Tibial nerve (tissue), 4 donors: Measurements from ENCODE around the gene PEX11G. TPM values are rescaled to one million over a fixed set of nuclear protein-coding genes. Genes with fewer than 3 reads are reported as not detected.

ENCODE experiments used
- DNase-seq, 2 donors: peaks; one replicate each; pipeline ENCODE4 v3.0.0-alpha.2; 2019; ENCODE audit warnings: low spot score in 2 of 2
- H3K27ac ChIP-seq, 4 donors: fragments of 200-600 bp; sonication (generic) in 3 of 4; one replicate each; pipeline ENCODE4 v1.5.1; 2017 to 2019; ENCODE audit warnings: mild to moderate bottlenecking in 1 of 4
- H3K27me3 ChIP-seq, 2 donors: fragments of 200-600 bp; sonication (generic) in 1 of 2; one replicate each; pipeline versions ENCODE4 v1.5.1 to v1.6.0; 2017 to 2019
- H3K36me3 ChIP-seq, 3 donors: fragments of 200-600 bp; sonication (generic); one replicate each; pipeline ENCODE4 v1.5.1; 2018 to 2019
- H3K4me1 ChIP-seq, 4 donors: fragments of 200-600 bp; sonication (generic) in 3 of 4; one replicate each; pipeline ENCODE4 v1.5.1; 2017 to 2019
- H3K4me3 ChIP-seq, 4 donors: fragments of 200-600 bp; sonication (generic) in 3 of 4; one replicate each; pipeline ENCODE4 v1.5.1; 2017 to 2019; ENCODE audit warnings: mild to moderate bottlenecking in 1 of 4, moderate library complexity in 1 of 4
- H3K9me3 ChIP-seq, 4 donors: fragments of 200-600 bp; sonication (generic) in 3 of 4; one replicate each; pipeline ENCODE4 v1.5.1; 2017 to 2019
- EP300 ChIP-seq, 2 donors: sonication (generic); formaldehyde crosslinking; IDR thresholded peaks; one replicate each; pipeline ENCODE4 v1.6.1; 2017; ENCODE audit warnings: antibody characterized with exemption in 2 of 2, mild to moderate bottlenecking in 1 of 2
- POLR2A ChIP-seq, 2 donors: fragments of 450-650 bp; IDR thresholded peaks; one replicate each; pipeline ENCODE4 v1.6.1; 2017; ENCODE audit warnings: antibody characterized with exemption in 2 of 2, mild to moderate bottlenecking in 2 of 2, moderate library complexity in 2 of 2
- WGBS, 2 donors: methylation state at CpG; one replicate each; pipeline ENCODE4 v1.1.5; 2018; 5-methylcytosine and 5-hydroxymethylcytosine counted together
- total RNA-seq, 4 donors: library from RNA; depleted of rRNA; stranded (reverse); fragments of >200 nt; gene quantifications; one replicate each; pipeline ENCODE4 v1.1.0, GENCODE V29; 2016
- TF ChIP-seq, protein P1 (sequence below), 5 experiments: fragments of 200-600 bp in 3 of 5; fragments of 450-650 bp in 2 of 5; sonication (generic) in 3 of 5; IDR thresholded peaks; one replicate each; pipeline ENCODE4 v1.5.1; 2016 to 2019; ENCODE audit warnings: antibody characterized with exemption in 5 of 5, mild to moderate bottlenecking in 3 of 5, moderate library complexity in 2 of 5

The PEX11G gene
- 1 to 10 TPM; 4.4 to 9.2 (median 7.8) TPM for total RNA-seq

DNA sequence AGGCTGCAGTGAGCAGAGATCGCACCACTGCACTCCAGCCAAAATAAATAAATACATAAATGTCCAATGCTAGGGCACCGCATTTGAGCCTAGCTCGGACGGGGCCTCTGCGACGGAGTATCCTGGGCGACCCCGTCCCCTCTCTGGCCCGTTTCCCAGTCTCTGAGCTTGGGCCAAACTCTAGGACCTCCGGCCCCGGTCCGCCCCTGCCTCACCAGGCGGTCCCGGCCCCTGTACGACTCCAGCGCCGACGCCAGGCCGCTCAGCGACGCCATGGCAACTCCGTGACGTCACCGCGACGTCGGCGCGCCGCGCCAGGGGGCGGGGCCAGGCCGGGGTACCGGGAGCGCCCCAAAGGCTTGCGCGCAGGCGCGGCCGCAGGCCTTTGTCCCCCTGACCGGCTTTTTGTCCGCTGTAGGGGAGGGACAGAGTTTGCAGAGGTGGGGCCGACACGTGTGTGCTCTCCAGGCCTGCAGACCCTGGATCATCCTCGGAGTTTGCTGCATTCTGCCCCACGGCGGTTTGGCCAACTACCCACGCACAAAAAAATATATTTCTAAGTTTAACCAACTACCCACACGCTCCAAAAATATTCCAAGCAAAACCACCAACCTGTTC is at the start of gene PEX11G:
PEX11G (minus strand) TSS at position 300 of the 618 bp plus-strand sequence; CDS start at position 275, 25 bp downstream.
- WGBS, 2 donors = 1% methylated on average over 20 to 47 of the region's 49 CpGs
- TF ChIP-seq, protein P1, sequence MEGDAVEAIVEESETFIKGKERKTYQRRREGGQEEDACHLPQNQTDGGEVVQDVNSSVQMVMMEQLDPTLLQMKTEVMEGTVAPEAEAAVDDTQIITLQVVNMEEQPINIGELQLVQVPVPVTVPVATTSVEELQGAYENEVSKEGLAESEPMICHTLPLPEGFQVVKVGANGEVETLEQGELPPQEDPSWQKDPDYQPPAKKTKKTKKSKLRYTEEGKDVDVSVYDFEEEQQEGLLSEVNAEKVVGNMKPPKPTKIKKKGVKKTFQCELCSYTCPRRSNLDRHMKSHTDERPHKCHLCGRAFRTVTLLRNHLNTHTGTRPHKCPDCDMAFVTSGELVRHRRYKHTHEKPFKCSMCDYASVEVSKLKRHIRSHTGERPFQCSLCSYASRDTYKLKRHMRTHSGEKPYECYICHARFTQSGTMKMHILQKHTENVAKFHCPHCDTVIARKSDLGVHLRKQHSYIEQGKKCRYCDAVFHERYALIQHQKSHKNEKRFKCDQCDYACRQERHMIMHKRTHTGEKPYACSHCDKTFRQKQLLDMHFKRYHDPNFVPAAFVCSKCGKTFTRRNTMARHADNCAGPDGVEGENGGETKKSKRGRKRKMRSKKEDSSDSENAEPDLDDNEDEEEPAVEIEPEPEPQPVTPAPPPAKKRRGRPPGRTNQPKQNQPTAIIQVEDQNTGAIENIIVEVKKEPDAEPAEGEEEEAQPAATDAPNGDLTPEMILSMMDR (IDR thresholded peaks at IDR 0.05) = peak in 2 of 5 experiments; percentile 22 to 41
- peak; percentile 64 to 79 for TF ChIP-seq POLR2A (IDR thresholded peaks at IDR 0.05)
- TF ChIP-seq EP300 (IDR thresholded peaks at IDR 0.05) = peak; percentile 32 to 86
- no peaks in the 10 kb centered on the region for H3K9me3 ChIP-seq
- no peaks in the 10 kb centered on the region for H3K27me3 ChIP-seq
- H3K36me3 ChIP-seq = peaks cover 0 to 17% (median 0%) of the 10 kb centered on the region in 3 donors
- H3K4me1 ChIP-seq = peaks cover 0 to 19% (median 6%) of the 10 kb centered on the region in 4 donors
- DNase-seq = peak; percentile 75 to 86
- H3K4me3 ChIP-seq = peak within 1 kb of the TSS; percentile 50 to 76 (median 66)
- peak within 1 kb of the TSS; percentile 74 to 97 (median 92) for H3K27ac ChIP-seq

DNA sequence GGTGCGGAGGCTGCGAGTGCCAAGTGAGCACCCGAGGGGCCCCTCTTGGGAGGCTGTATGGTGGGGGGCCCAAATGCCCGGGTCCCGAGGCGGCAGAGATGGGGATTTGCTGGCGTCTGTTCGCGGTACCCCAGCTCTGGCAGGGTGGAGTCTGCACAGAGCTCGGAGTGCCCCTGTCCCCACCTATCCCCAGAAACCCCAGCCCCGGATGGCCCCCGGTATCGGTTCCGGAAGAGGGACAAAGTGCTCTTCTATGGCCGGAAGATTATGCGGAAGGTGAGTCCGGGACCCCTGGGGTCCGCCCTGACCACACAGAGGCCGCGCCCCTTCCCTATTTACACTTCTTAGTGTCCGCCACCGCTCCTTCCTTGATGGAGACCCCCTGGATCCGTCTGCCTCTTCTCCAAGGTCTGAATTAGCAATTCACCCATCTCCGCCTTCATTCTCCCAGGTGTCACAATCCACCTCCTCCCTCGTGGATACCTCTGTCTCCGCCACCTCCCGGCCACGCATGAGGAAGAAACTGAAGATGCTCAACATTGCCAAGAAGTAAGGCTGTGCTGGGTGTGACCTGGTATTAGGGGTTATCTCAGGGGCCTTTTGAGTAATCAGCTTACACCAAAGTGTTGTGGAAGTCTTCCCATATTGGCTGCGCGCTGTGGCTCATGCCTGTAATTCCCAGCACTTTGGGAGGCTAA is 47.3 kb upstream of the PEX11G start:
- TF ChIP-seq, protein P1 (IDR thresholded peaks at IDR 0.05) = no peak
- no peak for TF ChIP-seq EP300 (IDR thresholded peaks at IDR 0.05)
- no peak for TF ChIP-seq POLR2A (IDR thresholded peaks at IDR 0.05)
- no peaks in the 10 kb centered on the region for H3K27me3 ChIP-seq
- no peak for DNase-seq
- H3K9me3 ChIP-seq = no peaks in the 10 kb centered on the region
- H3K36me3 ChIP-seq = peaks cover 0 to 59% (median 19%) of the 10 kb centered on the region in 3 donors
- WGBS, 2 donors = 25 to 26% methylated on average over 19 to 26 of the region's 30 CpGs
- H3K4me1 ChIP-seq = peaks cover 0 to 18% (median 7%) of the 10 kb centered on the region in 4 donors
- peak overlapping the region; percentile 80 to 98 (median 92) for H3K27ac ChIP-seq
- peak overlapping the region; percentile 64 to 92 (median 82) for H3K4me3 ChIP-seq

DNA sequence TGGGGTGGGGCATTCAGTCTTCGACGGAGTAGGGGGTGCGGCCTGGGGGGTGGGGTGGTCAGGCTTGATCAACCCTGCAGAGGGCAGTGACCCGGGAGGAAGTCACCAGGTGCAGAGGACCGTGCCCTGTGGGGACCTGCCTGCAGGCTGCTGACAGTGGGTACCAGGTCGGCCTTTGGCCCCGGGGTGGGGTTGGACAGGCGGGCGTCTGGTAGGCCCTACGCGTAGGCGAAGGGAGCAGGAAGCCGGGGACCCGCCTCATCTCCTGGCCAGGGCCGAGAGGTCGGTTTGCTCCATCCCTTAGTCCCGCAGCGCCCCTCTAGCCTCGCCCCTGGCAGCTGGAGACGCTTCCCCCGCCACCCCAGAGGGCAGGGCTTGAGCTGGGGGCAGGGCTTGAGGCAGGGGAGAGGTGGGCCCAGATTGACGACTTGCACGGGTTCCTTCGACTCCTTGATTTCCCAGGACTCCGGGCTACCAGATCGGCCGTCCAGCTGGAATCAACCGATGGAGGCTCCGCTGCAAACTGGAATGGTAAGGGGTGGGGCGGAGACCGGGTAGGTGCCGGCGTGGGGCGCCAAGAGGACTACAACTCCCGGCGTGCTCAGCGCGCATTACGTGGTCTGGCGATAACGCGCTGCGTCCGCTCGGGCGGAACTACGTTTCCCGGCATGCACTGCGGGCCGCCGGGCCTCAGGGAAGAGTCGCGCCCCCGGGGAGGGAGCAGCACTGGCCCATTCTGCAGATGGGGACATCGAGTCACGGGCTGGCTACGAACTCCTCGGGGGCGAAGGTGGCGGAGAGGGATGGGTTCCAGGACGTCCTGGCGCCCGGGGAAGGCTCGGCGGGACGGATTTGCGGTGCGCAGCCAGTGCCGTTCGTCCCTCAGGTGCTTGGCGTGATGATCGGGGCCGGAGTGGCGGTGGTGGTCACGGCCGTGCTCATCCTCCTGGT is 46.5 kb upstream of the PEX11G start, which contains the start of gene PNPLA6:
PNPLA6 (plus strand) TSS at position 671 of the 951 bp plus-strand sequence; CDS start at position 743, 72 bp downstream.
- Histone ChIP-seq H3K36me3 (peaks cover 0 to 59% (median 11%) of the 10 kb centered on the region in 3 donors), H3K4me1 (peaks cover 0 to 18% (median 7%) of the 10 kb centered on the region in 4 donors), H3K4me3 (peak within 1 kb of the TSS; percentile 64 to 92 (median 82)), H3K9me3 (no peaks in the 10 kb centered on the region), H3K27me3 (no peaks in the 10 kb centered on the region), H3K27ac (peak within 1 kb of the TSS; percentile 80 to 98 (median 92))
- WGBS, 2 donors = 0 to 1% methylated on average over 31 to 65 of the region's 76 CpGs
- TF ChIP-seq EP300 (IDR thresholded peaks at IDR 0.05) = peak; percentile 95 to 96
- TF ChIP-seq POLR2A (IDR thresholded peaks at IDR 0.05) = peak; percentile 57 to 77
- TF ChIP-seq, protein P1 (IDR thresholded peaks at IDR 0.05) = no peak
- peak; percentile 90 to 95 for DNase-seq

DNA sequence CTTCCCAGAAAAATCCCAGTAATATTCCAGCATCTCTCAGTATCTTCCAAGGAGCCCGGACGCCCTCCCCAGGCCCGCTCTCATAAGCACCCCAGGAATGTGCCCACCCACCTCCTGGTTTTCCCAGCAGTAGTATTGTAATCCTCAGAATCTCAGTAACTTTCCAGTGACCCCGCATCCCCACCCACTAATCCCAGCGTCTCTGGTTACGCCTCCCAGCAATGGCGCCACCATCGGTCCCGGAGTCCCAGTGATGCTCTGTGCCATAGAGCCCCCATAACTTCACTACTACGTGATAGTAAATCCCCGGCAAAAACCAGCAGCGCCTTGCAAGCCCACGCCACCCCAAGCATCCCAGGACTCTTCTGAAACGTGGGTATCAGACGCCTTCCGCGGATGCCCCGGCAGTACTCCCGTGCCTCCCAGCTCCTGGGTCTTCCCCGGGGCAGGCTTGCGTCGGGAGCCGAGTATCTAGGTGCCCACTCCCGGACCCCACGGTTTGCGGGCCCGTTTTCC is 45.8 kb upstream of the PEX11G start:
- peak in 1 of 2 donors; percentile 69 for DNase-seq
- peaks cover 0 to 18% (median 7%) of the 10 kb centered on the region in 4 donors for H3K4me1 ChIP-seq
- 0% methylated on average over 22 to 23 of the region's 27 CpGs for WGBS, 2 donors
- TF ChIP-seq, protein P1 (IDR thresholded peaks at IDR 0.05) = peak in 2 of 5 experiments; percentile 5 to 16
- no peak for TF ChIP-seq POLR2A (IDR thresholded peaks at IDR 0.05)
- H3K36me3 ChIP-seq = peaks cover 0 to 59% (median 7%) of the 10 kb centered on the region in 3 donors
- H3K27ac ChIP-seq = peak overlapping the region; percentile 80 to 98 (median 92)
- no peaks in the 10 kb centered on the region for H3K27me3 ChIP-seq
- no peaks in the 10 kb centered on the region for H3K9me3 ChIP-seq
- peak overlapping the region; percentile 64 to 92 (median 82) for H3K4me3 ChIP-seq
